HUES6 (cell line): ENCODE measurements around the gene CASKIN1.

Experiments used
- H3K27ac ChIP-seq: 2 replicates; pipeline ENCODE4 v1.7.0; 2013; ENCODE audit warnings: low read depth, mild to moderate bottlenecking, low read length, inconsistent platforms
- H3K27me3 ChIP-seq: 2 replicates; pipeline ENCODE4 v1.6.1; 2013; ENCODE audit warnings: low read length; ENCODE audit not compliant: control insufficient read depth, insufficient read depth
- H3K36me3 ChIP-seq: 2 replicates; pipeline ENCODE4 v1.6.1; 2013; ENCODE audit warnings: low read length; ENCODE audit not compliant: control insufficient read depth, insufficient read depth
- H3K4me1 ChIP-seq: 2 replicates; pipeline ENCODE4 v1.6.1; 2013; ENCODE audit warnings: low read length; ENCODE audit not compliant: control insufficient read depth, insufficient read depth
- H3K4me3 ChIP-seq: 2 replicates; pipeline ENCODE4 v1.5.1; 2013; ENCODE audit warnings: low read depth, low read length
- H3K9ac ChIP-seq: one replicate; pipeline ENCODE4 v1.6.1; 2013; ENCODE audit warnings: mild to moderate bottlenecking, low read length
- H3K9me3 ChIP-seq: 2 replicates; pipeline ENCODE4 v1.6.1; 2013; ENCODE audit warnings: low read depth, low read length; ENCODE audit not compliant: control insufficient read depth, insufficient read depth

CASKIN1 gene

GRCh38 chr16:2238150-2238837 is 41.9 kb upstream of the CASKIN1 start:
- Histone ChIP-seq H3K27ac (no peak overlapping the region), H3K9ac (no peak overlapping the region), H3K27me3 (peaks cover 25% of the 10 kb centered on the region)

GRCh38 chr16:2237493-2238149 is 41.2 kb upstream of the CASKIN1 start:
- Histone ChIP-seq H3K36me3 (peaks cover 37% of the 10 kb centered on the region), H3K9me3 (no peaks in the 10 kb centered on the region), H3K4me1 (peaks cover 17% of the 10 kb centered on the region), H3K27ac (no peak overlapping the region), H3K4me3 (peak overlapping the region; percentile 49), H3K27me3 (peaks cover 25% of the 10 kb centered on the region), H3K9ac (no peak overlapping the region)

More at GRCh38 chr16:2238150-2238837, 41.9 kb upstream of the CASKIN1 start:
- H3K36me3 ChIP-seq, result peaks cover 37% of the 10 kb centered on the region
- no peaks in the 10 kb centered on the region for H3K9me3 ChIP-seq
- peaks cover 17% of the 10 kb centered on the region for H3K4me1 ChIP-seq
- H3K4me3 ChIP-seq, result peak overlapping the region; percentile 49; the same call in 1 of the 2 replicates

GRCh38 chr16:2237102-2237482 is 40.7 kb upstream of the CASKIN1 start:
- Histone ChIP-seq H3K4me3 (peak overlapping the region; percentile 49), H3K36me3 (peaks cover 37% of the 10 kb centered on the region), H3K27ac (no peak overlapping the region), H3K4me1 (peaks cover 17% of the 10 kb centered on the region), H3K27me3 (peaks cover 25% of the 10 kb centered on the region), H3K9me3 (no peaks in the 10 kb centered on the region), H3K9ac (no peak overlapping the region)

- Histone ChIP-seq H3K27me3 (peaks cover 25% of the 10 kb centered on the region), H3K4me3 (peak within 1 kb of the TSS; percentile 49), H3K27ac (no peak within 1 kb of the TSS), H3K4me1 (peaks cover 17% of the 10 kb centered on the region), H3K36me3 (peaks cover 41% of the 10 kb centered on the region), H3K9me3 (no peaks in the 10 kb centered on the region), H3K9ac (no peak within 1 kb of the TSS)
Measured at GRCh38 chr16:2236337-2237101, 40.1 kb upstream of the CASKIN1 start, which contains the start of gene DNASE1L2. Gene DNASE1L2, plus strand, starts transcription at chr16:2236444. Its CDS starts 373 bp downstream, at chr16:2236817.

- Histone ChIP-seq H3K36me3 (peaks cover 48% of the 10 kb centered on the region), H3K9me3 (no peaks in the 10 kb centered on the region), H3K27ac (no peak overlapping the region), H3K4me3 (peak overlapping the region; percentile 49; the same call in 1 of the 2 replicates), H3K27me3 (peaks cover 25% of the 10 kb centered on the region), H3K4me1 (peaks cover 17% of the 10 kb centered on the region), H3K9ac (no peak overlapping the region)
Measured at GRCh38 chr16:2235695-2236336, 39.4 kb upstream of the CASKIN1 start.

- Histone ChIP-seq H3K36me3 (peaks cover 53% of the 10 kb centered on the region), H3K4me1 (peaks cover 17% of the 10 kb centered on the region), H3K27ac (no peak overlapping the region), H3K4me3 (no peak overlapping the region), H3K9ac (no peak overlapping the region), H3K27me3 (peaks cover 25% of the 10 kb centered on the region), H3K9me3 (no peaks in the 10 kb centered on the region)
Measured at GRCh38 chr16:2235234-2235651, 38.8 kb upstream of the CASKIN1 start.

GRCh38 chr16:2234813-2235170 is 38.4 kb upstream of the CASKIN1 start:
- Histone ChIP-seq H3K27ac (no peak overlapping the region), H3K27me3 (peaks cover 25% of the 10 kb centered on the region), H3K4me3 (no peak overlapping the region), H3K9ac (no peak overlapping the region), H3K36me3 (peaks cover 58% of the 10 kb centered on the region), H3K9me3 (no peaks in the 10 kb centered on the region), H3K4me1 (peaks cover 17% of the 10 kb centered on the region)

GRCh38 chr16:2233872-2234812 is 37.7 kb upstream of the CASKIN1 start:
- peaks cover 17% of the 10 kb centered on the region for H3K4me1 ChIP-seq
- no peak overlapping the region for H3K9ac ChIP-seq
- H3K9me3 ChIP-seq, result no peaks in the 10 kb centered on the region
- H3K27me3 ChIP-seq, result peaks cover 25% of the 10 kb centered on the region
- H3K27ac ChIP-seq, result no peak overlapping the region
- peaks cover 62% of the 10 kb centered on the region for H3K36me3 ChIP-seq
- H3K4me3 ChIP-seq, result no peak overlapping the region

- H3K9me3 ChIP-seq, result no peaks in the 10 kb centered on the region
- H3K4me1 ChIP-seq, result peaks cover 12% of the 10 kb centered on the region
- peaks cover 71% of the 10 kb centered on the region for H3K36me3 ChIP-seq
- peaks cover 24% of the 10 kb centered on the region for H3K27me3 ChIP-seq
- no peak overlapping the region for H3K9ac ChIP-seq
- no peak overlapping the region for H3K27ac ChIP-seq
- H3K4me3 ChIP-seq, result no peak overlapping the region
Measured at GRCh38 chr16:2233046-2233775, 36.8 kb upstream of the CASKIN1 start.
